Measurements from ENCODE around the gene KIN.
"Not testable (repeated sequence)": the region's sequence is repeated elsewhere in the genome, so short reads cannot be mapped to it uniquely, and the experiment has no call there.

Gene KIN
- total RNA-seq, result 31.6 to 38.4 (median 34.5) reads per million in 4 experiments

- DNase-seq, result peak; percentile 96
Measured at GRCh38 chr10:7787857-7788638, at the start of gene KIN, which contains the start of gene ATP5F1C. Gene KIN, minus strand, starts transcription at chr10:7787993. Its CDS starts 60 bp downstream, at chr10:7787933. Gene ATP5F1C, plus strand, starts transcription at chr10:7788177. Its CDS starts 31 bp downstream, at chr10:7788208.

- no peak for DNase-seq
Measured at GRCh38 chr10:7836571-7836970, 48.8 kb upstream of the KIN start.

GRCh38 chr10:7834262-7834661, 46.5 kb upstream of the KIN start:
- DNase-seq, result no peak

GRCh38 chr10:7833210-7833609, 45.4 kb upstream of the KIN start:
- no peak for DNase-seq

- no peak for DNase-seq
Measured at GRCh38 chr10:7832060-7832459, 44.3 kb upstream of the KIN start.

- DNase-seq, result no peak
Measured at GRCh38 chr10:7829289-7829834, 41.6 kb upstream of the KIN start.

GRCh38 chr10:7826971-7827370, 39.2 kb upstream of the KIN start:
- DNase-seq, result no peak

- DNase-seq, result no peak
Measured at GRCh38 chr10:7824251-7824650, 36.5 kb upstream of the KIN start.

- no peak for DNase-seq
Measured at GRCh38 chr10:7819121-7819460, 31.3 kb upstream of the KIN start.

- peak; percentile 86 for DNase-seq
Measured at GRCh38 chr10:7818295-7819120, 30.7 kb upstream of the KIN start, which contains the start of gene TAF3. Gene TAF3, plus strand, starts transcription at chr10:7818505. Its CDS starts 205 bp downstream, at chr10:7818710.

- no peak for DNase-seq
Measured at GRCh38 chr10:7817984-7818294, 30.1 kb upstream of the KIN start.

- DNase-seq, result no peak
Measured at GRCh38 chr10:7817576-7817975, 29.8 kb upstream of the KIN start.

GRCh38 chr10:7813481-7813880, 25.7 kb upstream of the KIN start:
- DNase-seq, result no peak

GRCh38 chr10:7811743-7812142, 23.9 kb upstream of the KIN start:
- not testable (repeated sequence) for DNase-seq

GRCh38 chr10:7811000-7811399, 23.2 kb upstream of the KIN start:
- no peak for DNase-seq

- no peak for DNase-seq
Measured at GRCh38 chr10:7810443-7810842, 22.6 kb upstream of the KIN start.

- no peak for DNase-seq
Measured at GRCh38 chr10:7808686-7809267, 21.0 kb upstream of the KIN start.

GRCh38 chr10:7804741-7805140, 16.9 kb upstream of the KIN start:
- DNase-seq, result no peak

- no peak for DNase-seq
Measured at GRCh38 chr10:7804216-7804615, 16.4 kb upstream of the KIN start.

GRCh38 chr10:7802606-7803005, 14.8 kb upstream of the KIN start:
- no peak for DNase-seq

GRCh38 chr10:7797582-7797981, 9.8 kb upstream of the KIN start:
- DNase-seq, result no peak

GRCh38 chr10:7795605-7796004, 7.8 kb upstream of the KIN start:
- DNase-seq, result no peak

GRCh38 chr10:7794251-7795026, 6.6 kb upstream of the KIN start:
- no peak for DNase-seq

Data from effector CD8-positive, alpha-beta T cell (primary cell).